Activated CD4-positive, alpha-beta memory T cell treated with anti-CD3 and anti-CD28 coated beads for 36 hours (primary cell): ENCODE results near the gene OSBPL1A. TPM values are rescaled to one million over a fixed set of nuclear protein-coding genes. Genes with fewer than 3 reads are reported as not detected.

ENCODE experiments used
- CTCF ChIA-PET: fragments of 350-600 bp; sonication (Branson Sonifier 250); formaldehyde crosslinking; loops from one replicate; lab custom pipeline; 2021; ENCODE audit warnings: antibody characterized with exemption, inconsistent platforms; lab: Charles Lee
- POLR2A ChIA-PET: fragments of 350-600 bp; sonication (Branson Sonifier 250); formaldehyde crosslinking; loops from one replicate; lab custom pipeline; 2021; ENCODE audit warnings: antibody characterized with exemption; lab: Charles Lee
- DNase-seq: peaks from one replicate; pipeline ENCODE4 v3.0.0-alpha.2; 2020
- H3K27ac Mint-ChIP-seq: one replicate; pipeline ENCODE4 v1.8.0; 2021; ENCODE audit warnings: mixed read lengths
- H3K27me3 Mint-ChIP-seq: one replicate; pipeline ENCODE4 v1.8.0; 2021; ENCODE audit warnings: mixed read lengths
- H3K36me3 Mint-ChIP-seq: one replicate; pipeline ENCODE4 v1.8.0; 2021; ENCODE audit warnings: mixed read lengths
- H3K4me1 Mint-ChIP-seq: one replicate; pipeline ENCODE4 v1.8.0; 2021; ENCODE audit warnings: low read depth, mixed read lengths
- H3K4me3 Mint-ChIP-seq: one replicate; pipeline ENCODE4 v1.8.0; 2021; ENCODE audit warnings: mild to moderate bottlenecking, mixed read lengths
- H3K9me3 Mint-ChIP-seq: one replicate; pipeline ENCODE4 v1.8.0; 2021; ENCODE audit warnings: mixed read lengths
- intact Hi-C: fragments of 100-400 bp; cut with micrococcal nuclease; formaldehyde crosslinking; loops from one replicate; pipeline ENCODE4 v1.15.1; 2023
- total RNA-seq, 2 experiments: library from RNA; stranded (reverse); gene quantifications; one replicate each; pipeline ENCODE4 v1.2.3, GENCODE V29; 2021

Gene OSBPL1A
- total RNA-seq, 2 experiments from 2014 or later, result 1.4 to 2.4 TPM

DNA sequence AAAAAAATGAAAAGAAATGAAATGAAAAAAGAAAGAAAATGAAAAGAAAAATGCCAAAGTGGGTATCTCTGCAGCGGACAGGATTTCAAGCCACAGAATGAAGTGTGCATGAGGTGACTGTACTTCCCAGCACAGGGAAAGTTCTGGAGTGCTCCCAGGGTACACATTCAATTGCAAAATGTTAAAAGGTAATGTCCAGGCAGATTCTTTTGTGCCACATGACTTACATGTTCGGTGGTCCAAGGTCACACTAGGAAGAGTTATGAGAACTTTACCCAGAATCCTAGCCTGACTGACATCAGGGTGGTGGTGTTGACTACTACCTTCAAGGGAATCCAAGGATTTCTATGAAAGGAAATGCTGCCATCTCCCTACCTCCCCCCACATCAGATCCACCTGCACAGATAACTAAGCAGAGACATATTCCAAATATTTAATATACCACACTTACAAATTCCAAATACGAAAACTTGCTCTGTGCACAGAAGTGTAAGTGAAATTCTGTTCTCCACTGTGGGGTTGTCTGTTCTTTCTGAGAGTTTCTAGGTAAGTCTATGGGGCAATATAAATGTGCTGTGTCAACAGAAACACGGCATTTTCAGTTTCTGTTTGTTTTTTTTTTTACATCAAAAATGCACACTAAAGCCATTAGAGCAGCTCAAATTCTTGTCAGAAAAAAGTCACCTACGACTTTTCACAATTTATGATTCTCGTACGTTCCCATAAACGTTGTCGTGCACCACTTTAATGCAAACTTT lies 202.1 kb downstream of the OSBPL1A start:
- no peak overlapping the region for H3K4me3 Mint-ChIP-seq
- no peaks in the 10 kb centered on the region for H3K4me1 Mint-ChIP-seq
- H3K27me3 Mint-ChIP-seq, result peaks cover 1% of the 10 kb centered on the region
- no peaks in the 10 kb centered on the region for H3K9me3 Mint-ChIP-seq
- ChIA-PET POLR2A (no interaction called here), CTCF (no interaction called here)
- no peaks in the 10 kb centered on the region for H3K36me3 Mint-ChIP-seq
- H3K27ac Mint-ChIP-seq, result no peak overlapping the region
- intact Hi-C loops, result no loop called here
- no peak for DNase-seq

DNA sequence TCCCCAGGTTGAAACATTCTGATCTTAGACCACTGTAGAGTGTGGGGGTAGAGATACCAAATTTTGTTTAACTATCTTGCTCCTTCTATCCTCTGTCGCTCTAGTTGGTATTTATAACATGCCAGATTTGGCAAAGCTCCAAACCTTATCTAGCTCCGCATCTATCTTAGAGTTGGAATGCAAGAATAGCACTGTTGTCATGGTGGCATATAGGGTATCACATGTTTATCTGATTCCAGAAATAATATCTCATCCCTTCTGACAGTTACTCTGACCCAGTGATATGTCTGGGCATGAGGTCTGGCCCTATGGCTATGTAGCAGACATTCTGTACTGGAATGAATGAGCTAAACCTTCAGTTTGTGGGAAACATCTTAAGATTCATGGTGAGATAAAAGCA lies 207.0 kb downstream of the OSBPL1A start:
- Mint-ChIP-seq H3K4me1 (no peaks in the 10 kb centered on the region), H3K4me3 (no peak overlapping the region), H3K27ac (no peak overlapping the region), H3K36me3 (no peaks in the 10 kb centered on the region), H3K27me3 (peaks cover 1% of the 10 kb centered on the region), H3K9me3 (no peaks in the 10 kb centered on the region)
- intact Hi-C loops, result no loop called here
- ChIA-PET POLR2A (no interaction called here), CTCF (interaction anchor here (1.3 kb wide), 1 partner anchor 8 kb away, joined by 3 read pairs; no protein-coding TSS in a partner anchor)
- no peak for DNase-seq

DNA sequence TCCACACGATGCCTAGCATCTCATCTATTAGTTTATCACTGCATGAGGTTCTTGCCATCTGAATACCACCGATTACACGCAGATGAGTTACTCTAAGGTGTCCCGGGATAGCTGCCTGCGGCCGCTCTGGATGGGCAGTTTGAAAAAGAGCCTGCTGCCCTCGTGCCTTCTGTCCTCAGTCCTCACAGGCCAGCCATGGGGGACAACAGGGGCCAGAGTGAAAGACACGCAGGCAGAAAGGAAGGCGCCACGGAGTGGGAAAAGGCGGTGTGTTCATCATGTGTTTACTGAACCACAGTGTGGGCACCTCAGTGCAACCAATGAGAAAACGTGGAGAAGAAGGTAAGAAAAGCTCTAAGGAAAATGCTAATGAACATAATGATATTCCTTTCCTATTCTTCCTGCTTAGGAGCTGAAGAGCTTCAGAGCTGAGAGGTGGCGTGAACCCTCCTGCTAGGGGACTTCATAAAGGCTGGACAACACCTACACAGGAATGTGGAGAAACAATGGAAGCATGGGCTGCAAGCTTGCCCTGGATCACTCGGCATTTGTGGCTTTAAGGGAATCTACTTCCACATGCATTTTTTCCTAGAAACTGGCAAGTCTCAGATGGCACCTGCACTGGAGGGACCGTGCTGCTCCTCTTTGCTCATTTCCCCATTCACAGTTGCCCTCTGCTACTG lies 207.8 kb downstream of the OSBPL1A start:
- ChIA-PET POLR2A (no interaction called here), CTCF (interaction anchor here (1.4 to 2.3 kb wide), 2 partner anchors 13 to 299 kb away, joined by 4 to 15 read pairs; no protein-coding TSS in a partner anchor)
- Mint-ChIP-seq H3K36me3 (no peaks in the 10 kb centered on the region), H3K9me3 (no peaks in the 10 kb centered on the region), H3K27ac (no peak overlapping the region), H3K27me3 (peaks cover 3% of the 10 kb centered on the region), H3K4me3 (no peak overlapping the region), H3K4me1 (no peaks in the 10 kb centered on the region)
- intact Hi-C loops, result no loop called here
- DNase-seq, result no peak

DNA sequence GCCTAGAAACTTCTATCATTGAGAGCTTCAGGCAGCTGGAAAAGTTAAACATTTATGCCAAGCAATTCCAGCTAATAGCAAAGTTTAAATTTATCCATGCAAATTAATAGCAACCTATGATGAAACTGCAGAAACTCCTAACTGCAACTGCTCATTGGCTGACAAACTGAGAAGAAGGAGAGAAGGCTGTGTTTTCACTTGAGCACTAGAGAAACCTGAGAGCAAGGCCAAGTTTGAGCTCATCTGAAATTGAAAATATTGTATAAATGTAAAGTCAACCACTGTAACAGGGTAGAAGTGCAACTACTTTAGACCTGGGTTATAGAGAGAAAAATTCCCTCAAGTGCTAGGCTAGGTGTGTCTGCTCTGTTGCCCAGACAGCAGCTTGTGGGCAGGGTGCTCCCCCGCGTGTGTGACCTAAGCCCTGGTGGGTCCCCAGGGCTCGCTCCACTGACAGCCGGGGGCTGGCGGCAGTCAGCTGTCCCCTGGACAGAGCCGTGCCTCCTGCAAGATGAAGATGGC lies 208.6 kb downstream of the OSBPL1A start:
- no peak for DNase-seq
- Mint-ChIP-seq H3K9me3 (no peaks in the 10 kb centered on the region), H3K36me3 (no peaks in the 10 kb centered on the region), H3K27me3 (peaks cover 4% of the 10 kb centered on the region), H3K4me1 (no peaks in the 10 kb centered on the region), H3K27ac (no peak overlapping the region), H3K4me3 (no peak overlapping the region)
- ChIA-PET POLR2A (interaction anchor here (0.6 kb wide), 1 partner anchor 12 kb away, joined by 3 read pairs; no protein-coding TSS in a partner anchor), CTCF (interaction anchor here (1.4 to 2.3 kb wide), 2 partner anchors 13 to 300 kb away, joined by 4 to 15 read pairs; no protein-coding TSS in a partner anchor)
- intact Hi-C loops, result no loop called here

DNA sequence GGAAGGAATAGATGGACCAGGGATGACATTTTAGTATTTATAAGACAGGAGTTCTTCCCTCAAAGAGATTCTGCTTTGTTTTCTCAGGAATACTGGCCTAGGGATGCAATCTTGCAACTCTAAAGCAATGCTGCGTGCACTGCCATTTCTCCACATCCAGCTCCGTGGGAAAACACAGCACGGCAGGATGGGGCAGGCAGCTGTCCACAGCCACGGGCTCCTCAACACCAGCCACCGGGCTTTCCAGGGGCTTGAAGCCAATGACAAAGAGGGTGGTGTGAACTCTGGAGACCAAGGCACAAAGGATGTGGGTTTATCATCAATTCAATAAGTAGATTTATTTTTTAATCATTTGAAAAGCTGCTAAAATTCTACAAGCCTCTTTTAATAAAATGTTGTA lies 209.5 kb downstream of the OSBPL1A start:
- ChIA-PET POLR2A (no interaction called here), CTCF (interaction anchor here (0.6 to 2.3 kb wide), 3 partner anchors 11 to 300 kb away, joined by 3 to 15 read pairs (median 3); no protein-coding TSS in a partner anchor)
- H3K9me3 Mint-ChIP-seq, result no peaks in the 10 kb centered on the region

DNA sequence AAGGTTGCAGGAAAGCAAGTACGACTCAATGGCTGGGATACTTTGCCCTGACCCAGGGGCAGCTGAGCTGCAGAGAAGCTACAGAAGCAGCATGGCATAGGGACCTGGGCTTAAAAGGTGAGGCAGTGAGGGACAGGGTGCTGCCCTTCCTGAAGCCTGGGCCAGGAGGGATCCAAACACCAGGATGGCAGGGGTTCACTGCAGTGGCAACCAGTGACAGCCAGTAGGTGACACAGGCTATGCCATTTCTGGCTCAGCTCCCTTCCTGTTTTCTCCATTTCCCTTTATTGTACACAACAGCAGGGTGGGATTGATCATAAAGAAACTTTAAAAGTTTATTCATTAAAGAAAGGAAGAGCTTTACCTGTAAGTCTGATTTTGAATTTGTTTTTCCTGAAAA lies 209.9 kb downstream of the OSBPL1A start:
- Mint-ChIP-seq H3K27me3 (peaks cover 4% of the 10 kb centered on the region), H3K36me3 (no peaks in the 10 kb centered on the region), H3K9me3 (no peaks in the 10 kb centered on the region), H3K27ac (no peak overlapping the region), H3K4me1 (no peaks in the 10 kb centered on the region), H3K4me3 (no peak overlapping the region)
- DNase-seq, result no peak
- ChIA-PET CTCF (interaction anchor here (0.6 kb wide), 2 partner anchors 11 to 301 kb away, joined by 3 read pairs; no protein-coding TSS in a partner anchor), POLR2A (no interaction called here)
- intact Hi-C loops, result no loop called here

More for the DNA sequence above, 209.5 kb downstream of the OSBPL1A start:
- no peak for DNase-seq
- Mint-ChIP-seq H3K4me3 (no peak overlapping the region), H3K36me3 (no peaks in the 10 kb centered on the region), H3K27me3 (peaks cover 4% of the 10 kb centered on the region), H3K27ac (no peak overlapping the region), H3K4me1 (no peaks in the 10 kb centered on the region)
- intact Hi-C loops, result no loop called here

DNA sequence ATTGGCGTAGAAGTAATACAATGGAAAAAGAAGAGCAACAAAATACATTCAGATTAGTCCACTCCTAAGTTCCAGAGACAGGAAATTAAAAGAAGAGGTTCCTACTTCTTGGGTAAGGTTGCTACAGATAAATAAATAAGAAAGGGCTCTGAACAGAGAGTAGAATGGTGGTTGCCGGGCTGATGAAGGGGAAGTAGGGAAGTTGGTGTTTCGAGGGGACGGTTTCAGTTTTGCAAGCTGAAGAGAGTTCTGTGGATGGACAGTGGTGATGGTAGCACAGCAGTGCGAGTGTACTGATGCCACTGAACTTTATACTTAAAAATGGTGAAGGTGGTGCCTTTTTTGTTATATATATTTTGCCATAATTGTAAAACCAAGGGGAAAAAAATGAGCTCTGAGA lies 210.6 kb downstream of the OSBPL1A start:
- H3K27ac Mint-ChIP-seq, result no peak overlapping the region
- CTCF ChIA-PET, result interaction anchor here (0.7 kb wide), 1 partner anchor 775 kb away, joined by 3 read pairs; no protein-coding TSS in a partner anchor

DNA sequence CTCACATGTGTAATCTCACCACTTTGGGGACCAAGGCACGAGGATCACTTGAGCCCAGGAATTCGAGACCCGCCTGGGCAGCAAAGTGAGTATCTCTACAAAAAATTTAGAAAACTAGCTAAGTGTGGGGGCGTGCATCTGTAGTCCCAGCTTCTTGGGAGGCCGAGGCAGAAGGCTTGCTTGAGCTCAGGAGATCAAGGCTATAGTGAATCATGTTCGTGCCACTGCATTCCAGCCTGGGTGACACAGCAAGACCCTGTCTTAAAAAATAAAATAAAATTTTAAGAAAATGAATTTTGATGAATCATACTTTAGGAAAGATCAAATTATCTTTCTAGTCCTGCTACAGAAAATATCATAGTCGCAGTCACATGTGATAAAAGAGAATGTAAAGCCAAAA lies 211.8 kb downstream of the OSBPL1A start:
- no peak overlapping the region for H3K27ac Mint-ChIP-seq
- H3K4me1 Mint-ChIP-seq, result no peaks in the 10 kb centered on the region
- H3K36me3 Mint-ChIP-seq, result no peaks in the 10 kb centered on the region
- H3K9me3 Mint-ChIP-seq, result no peaks in the 10 kb centered on the region
- ChIA-PET POLR2A (no interaction called here), CTCF (interaction anchor here (1.0 kb wide), 1 partner anchor 9 kb away, joined by 4 read pairs; no protein-coding TSS in a partner anchor)
- peaks cover 3% of the 10 kb centered on the region for H3K27me3 Mint-ChIP-seq
- no peak overlapping the region for H3K4me3 Mint-ChIP-seq
- intact Hi-C loops, result no loop called here
- no peak for DNase-seq

More for the DNA sequence above, 210.6 kb downstream of the OSBPL1A start:
- POLR2A ChIA-PET, result no interaction called here
- no peaks in the 10 kb centered on the region for H3K9me3 Mint-ChIP-seq
- peaks cover 3% of the 10 kb centered on the region for H3K27me3 Mint-ChIP-seq
- H3K36me3 Mint-ChIP-seq, result no peaks in the 10 kb centered on the region
- no peak for DNase-seq
- intact Hi-C loops, result no loop called here
- H3K4me1 Mint-ChIP-seq, result no peaks in the 10 kb centered on the region
- H3K4me3 Mint-ChIP-seq, result no peak overlapping the region

DNA sequence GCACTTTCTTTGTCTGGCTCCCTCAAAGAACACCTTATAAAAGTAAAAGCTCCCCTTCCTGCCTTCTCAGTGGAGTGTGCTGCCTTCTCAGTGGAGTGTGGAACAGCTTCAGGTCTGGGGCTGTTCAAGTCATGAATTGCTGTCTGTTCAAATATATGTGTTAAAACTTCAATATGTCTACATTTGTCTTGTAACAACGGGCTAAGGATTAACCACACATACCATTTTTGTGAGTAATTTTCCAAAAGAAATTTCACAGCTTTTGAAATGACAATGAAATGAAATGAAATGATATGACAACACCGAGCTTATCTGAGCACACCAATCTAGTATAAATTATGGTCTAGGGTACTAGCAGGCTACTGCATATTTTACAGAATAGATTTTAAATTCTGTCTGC lies 215.8 kb downstream of the OSBPL1A start:
- H3K36me3 Mint-ChIP-seq, result no peaks in the 10 kb centered on the region
- no peaks in the 10 kb centered on the region for H3K4me1 Mint-ChIP-seq
- no peak overlapping the region for H3K27ac Mint-ChIP-seq
- H3K9me3 Mint-ChIP-seq, result no peaks in the 10 kb centered on the region
- intact Hi-C loops, result no loop called here
- CTCF ChIA-PET, result no interaction called here
- H3K27me3 Mint-ChIP-seq, result peaks cover 3% of the 10 kb centered on the region
- H3K4me3 Mint-ChIP-seq, result no peak overlapping the region
- DNase-seq, result no peak
- POLR2A ChIA-PET, result no interaction called here

DNA sequence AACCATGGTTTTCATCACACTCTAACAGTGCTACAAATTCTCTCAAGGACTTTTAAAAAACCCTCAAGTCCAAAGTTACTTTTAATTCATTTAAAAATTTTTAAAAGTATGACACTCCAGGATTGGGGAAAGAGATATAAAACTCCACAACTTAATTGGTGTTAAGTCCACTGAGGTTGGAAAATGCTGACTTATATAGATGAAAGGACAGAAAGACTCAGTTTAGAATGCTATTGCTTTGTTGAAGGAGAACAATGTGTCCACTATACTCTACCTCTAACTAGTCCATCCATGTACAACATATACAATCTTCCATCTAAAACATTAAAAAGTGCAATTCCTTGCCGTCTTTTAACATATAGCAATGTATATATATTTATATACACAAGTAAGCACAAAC lies 217.6 kb downstream of the OSBPL1A start:
- H3K27ac Mint-ChIP-seq, result no peak overlapping the region
- ChIA-PET POLR2A (no interaction called here), CTCF (interaction anchor here (1.5 to 1.7 kb wide), 2 partner anchors 180 to 309 kb away, joined by 3 to 7 read pairs; no protein-coding TSS in a partner anchor)
- intact Hi-C loops, result no loop called here
- peaks cover 3% of the 10 kb centered on the region for H3K27me3 Mint-ChIP-seq
- no peaks in the 10 kb centered on the region for H3K36me3 Mint-ChIP-seq
- H3K4me3 Mint-ChIP-seq, result no peak overlapping the region
- H3K4me1 Mint-ChIP-seq, result no peaks in the 10 kb centered on the region
- no peak for DNase-seq
- no peaks in the 10 kb centered on the region for H3K9me3 Mint-ChIP-seq

DNA sequence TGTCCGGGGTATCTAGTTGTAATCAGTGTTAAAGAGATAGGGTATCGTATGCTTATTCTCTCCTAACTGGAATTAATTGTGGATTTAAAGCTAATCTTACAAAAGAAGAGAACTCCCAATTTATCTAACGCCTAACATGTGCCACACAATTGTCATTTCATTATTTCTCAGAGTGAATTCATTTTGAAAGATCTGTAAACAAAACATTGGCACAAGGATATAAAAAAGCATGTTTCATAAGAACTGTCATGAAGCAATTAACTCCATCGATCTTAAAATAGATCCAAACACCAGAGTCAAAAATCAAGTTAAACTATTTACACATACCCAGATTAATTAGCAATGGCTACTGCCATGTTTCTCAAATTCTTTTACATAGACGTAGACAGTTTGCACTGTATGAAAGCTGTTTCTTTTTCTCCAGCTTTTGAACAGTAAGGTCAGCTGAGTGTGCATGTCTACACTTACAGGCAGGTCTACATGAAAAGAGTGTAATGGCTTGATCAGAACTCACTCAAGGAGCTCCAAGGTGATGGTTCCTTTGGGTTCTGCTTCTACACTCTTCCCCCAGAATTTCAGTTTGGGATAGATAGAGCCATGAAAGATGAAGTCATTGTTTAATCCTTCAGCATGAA lies 220.0 kb downstream of the OSBPL1A start:
- POLR2A ChIA-PET, result no interaction called here
- H3K36me3 Mint-ChIP-seq, result no peaks in the 10 kb centered on the region
- no peak overlapping the region for H3K4me3 Mint-ChIP-seq
- no peaks in the 10 kb centered on the region for H3K9me3 Mint-ChIP-seq
- H3K4me1 Mint-ChIP-seq, result peaks cover 4% of the 10 kb centered on the region
- CTCF ChIA-PET, result interaction anchor here (1.0 to 4.4 kb wide), 9 partner anchors 24 to 314 kb away, joined by 3 to 71 read pairs (median 5); no protein-coding TSS in a partner anchor
- DNase-seq, result no peak
- no peak overlapping the region for H3K27ac Mint-ChIP-seq
- intact Hi-C loops, result no loop called here
- no peaks in the 10 kb centered on the region for H3K27me3 Mint-ChIP-seq
